Upper lobe of left lung (tissue), 6 donors: ENCODE measurements around the gene PIWIL4. TPM values are rescaled to one million over a fixed set of nuclear protein-coding genes. Genes with fewer than 3 reads are reported as not detected.

Experiments used
- ATAC-seq, 2 donors: fragments of 200-7000 bp; cut with Tn5 transposase; one replicate each; pipeline ENCODE4 v1.9.1; 2022; ENCODE audit warnings: mild to moderate bottlenecking in 2 of 2, moderate library complexity in 2 of 2; ENCODE audit not compliant: low FRiP score in 2 of 2
- DNase-seq, 2 donors: peaks; one replicate each; pipeline ENCODE4 v3.0.0-alpha.2; 2019 to 2020
- H3K27ac ChIP-seq, 4 donors: fragments of 200-600 bp; sonication (generic); one replicate each; pipeline ENCODE4 v1.5.1; 2016 to 2019
- H3K27me3 ChIP-seq, 4 donors: fragments of 200-600 bp; sonication (generic); one replicate each; pipeline ENCODE4 v1.5.1; 2017 to 2019
- H3K36me3 ChIP-seq, 4 donors: fragments of 200-600 bp; sonication (generic); one replicate each; pipeline ENCODE4 v1.5.1; 2016 to 2019
- H3K4me1 ChIP-seq, 4 donors: fragments of 200-600 bp; sonication (generic); one replicate each; pipeline ENCODE4 v1.5.1; 2018 to 2019
- H3K4me3 ChIP-seq, 4 donors: fragments of 200-600 bp; sonication (generic); one replicate each; pipeline ENCODE4 v1.5.1; 2017 to 2019; ENCODE audit warnings: mild to moderate bottlenecking in 2 of 4, moderate library complexity in 1 of 4
- H3K9me3 ChIP-seq, 4 donors: fragments of 200-600 bp; sonication (generic); one replicate each; pipeline ENCODE4 v1.5.1; 2018 to 2019
- EP300 ChIP-seq, 4 donors: sonication (generic); formaldehyde crosslinking; IDR thresholded peaks; one replicate each; pipeline ENCODE4 v1.5.1; 2017; ENCODE audit warnings: antibody characterized with exemption in 4 of 4, control low read depth in 2 of 4
- POLR2A ChIP-seq, 4 donors: fragments of 450-650 bp; IDR thresholded peaks; one replicate each; pipeline ENCODE4 v1.5.1; 2016 to 2017; ENCODE audit warnings: antibody characterized with exemption in 4 of 4, mild to moderate bottlenecking in 2 of 4
- POLR2AphosphoS5 ChIP-seq, 2 donors: sonication (generic); formaldehyde crosslinking; IDR thresholded peaks; one replicate each; pipeline ENCODE4 v1.5.1; 2017; ENCODE audit warnings: antibody characterized with exemption in 2 of 2
- whole genome bisulfite sequencing, 2 donors: methylation state at CpG; one replicate each; pipeline ENCODE4 v1.1.5; 2017 to 2018; 5-methylcytosine and 5-hydroxymethylcytosine counted together
- total RNA-seq, 6 donors: library from RNA; depleted of rRNA in 4 of 6; stranded (reverse); fragments of >200 nt in 4 of 6; gene quantifications; one replicate each; pipeline versions ENCODE4 v1.1.0 to v1.2.1, GENCODE V29; 2016 to 2021
- TF ChIP-seq, protein P1 (sequence below), 6 experiments: fragments of 450-650 bp in 4 of 6; fragments of 200-600 bp in 2 of 6; sonication (generic) in 2 of 6; IDR thresholded peaks; one replicate each; pipeline ENCODE4 v1.5.1; 2016 to 2019; ENCODE audit warnings: antibody characterized with exemption in 6 of 6
- donor health status: DM: no; HTN: no; CAD: no; lungs with moderate emphysema.
- donor health status: DM: no; HTN: yes; CAD: no; lungs with severe emphysema.

PIWIL4 gene
- total RNA-seq, 6 donors from 2014 or later = 1.5 to 9.4 (median 4.8) TPM

DNA sequence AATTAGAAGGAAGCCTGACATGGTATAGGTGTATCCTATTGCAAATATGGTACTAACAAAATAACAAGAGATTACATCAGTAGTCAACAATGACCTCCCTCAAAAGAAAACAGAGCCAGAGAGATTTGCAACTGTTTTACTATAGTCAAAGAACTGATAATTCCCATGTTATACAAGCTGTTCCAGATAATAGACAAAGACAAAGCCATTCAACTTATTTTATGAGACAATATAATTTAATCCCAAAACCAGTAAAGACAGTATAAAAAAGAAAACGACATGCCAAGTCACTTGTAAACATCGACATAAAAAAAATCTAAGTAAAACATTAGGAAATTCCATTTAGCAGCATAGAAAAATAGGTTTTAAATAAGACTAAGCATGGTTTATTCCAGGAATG is 65.2 kb downstream of the PIWIL4 start:
- no peak for DNase-seq
- H3K27ac ChIP-seq = no peak overlapping the region
- TF ChIP-seq, protein P1, sequence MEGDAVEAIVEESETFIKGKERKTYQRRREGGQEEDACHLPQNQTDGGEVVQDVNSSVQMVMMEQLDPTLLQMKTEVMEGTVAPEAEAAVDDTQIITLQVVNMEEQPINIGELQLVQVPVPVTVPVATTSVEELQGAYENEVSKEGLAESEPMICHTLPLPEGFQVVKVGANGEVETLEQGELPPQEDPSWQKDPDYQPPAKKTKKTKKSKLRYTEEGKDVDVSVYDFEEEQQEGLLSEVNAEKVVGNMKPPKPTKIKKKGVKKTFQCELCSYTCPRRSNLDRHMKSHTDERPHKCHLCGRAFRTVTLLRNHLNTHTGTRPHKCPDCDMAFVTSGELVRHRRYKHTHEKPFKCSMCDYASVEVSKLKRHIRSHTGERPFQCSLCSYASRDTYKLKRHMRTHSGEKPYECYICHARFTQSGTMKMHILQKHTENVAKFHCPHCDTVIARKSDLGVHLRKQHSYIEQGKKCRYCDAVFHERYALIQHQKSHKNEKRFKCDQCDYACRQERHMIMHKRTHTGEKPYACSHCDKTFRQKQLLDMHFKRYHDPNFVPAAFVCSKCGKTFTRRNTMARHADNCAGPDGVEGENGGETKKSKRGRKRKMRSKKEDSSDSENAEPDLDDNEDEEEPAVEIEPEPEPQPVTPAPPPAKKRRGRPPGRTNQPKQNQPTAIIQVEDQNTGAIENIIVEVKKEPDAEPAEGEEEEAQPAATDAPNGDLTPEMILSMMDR (IDR thresholded peaks at IDR 0.05) = no peak
- TF ChIP-seq EP300 (IDR thresholded peaks at IDR 0.05) (no peak), POLR2A (IDR thresholded peaks at IDR 0.05) (no peak), POLR2AphosphoS5 (IDR thresholded peaks at IDR 0.05) (no peak)
- 87 to 88% methylated on average over 2 of the region's 2 CpGs for WGBS, 2 donors
- no peaks in the 10 kb centered on the region for H3K27me3 ChIP-seq
- no peak for ATAC-seq
- H3K4me3 ChIP-seq = no peak overlapping the region
- H3K4me1 ChIP-seq = peaks cover 0 to 4% (median 0%) of the 10 kb centered on the region in 4 donors
- H3K9me3 ChIP-seq = peaks cover 0 to under 1% (median 0%) of the 10 kb centered on the region in 4 donors
- no peaks in the 10 kb centered on the region for H3K36me3 ChIP-seq

DNA sequence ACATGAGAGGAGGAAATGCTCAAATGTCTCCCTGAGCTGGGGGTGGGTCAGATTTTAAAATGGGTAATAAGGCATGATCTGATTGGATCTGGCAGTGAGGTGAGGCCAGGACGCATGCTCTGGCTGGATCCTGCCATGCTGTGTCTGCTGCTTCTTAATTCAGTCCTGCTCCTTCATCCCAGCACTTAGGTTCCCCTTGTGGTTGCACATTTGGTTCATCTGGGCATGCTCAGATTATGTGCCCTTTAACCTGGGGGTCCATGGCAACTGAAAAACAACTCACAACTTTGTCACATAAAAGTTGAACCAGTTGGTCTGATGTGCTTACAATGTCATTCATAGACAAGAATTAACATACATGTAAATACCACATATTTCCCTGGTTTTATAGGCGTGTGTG is 67.9 kb downstream of the PIWIL4 start:
- no peaks in the 10 kb centered on the region for H3K36me3 ChIP-seq
- no peaks in the 10 kb centered on the region for H3K27me3 ChIP-seq
- no peak overlapping the region for H3K4me3 ChIP-seq
- H3K4me1 ChIP-seq = peaks cover 15 to 24% (median 20%) of the 10 kb centered on the region in 4 donors
- TF ChIP-seq POLR2A (IDR thresholded peaks at IDR 0.05) = no peak
- no peak for TF ChIP-seq EP300 (IDR thresholded peaks at IDR 0.05)
- TF ChIP-seq, protein P1 (IDR thresholded peaks at IDR 0.05) = no peak
- no peak for TF ChIP-seq POLR2AphosphoS5 (IDR thresholded peaks at IDR 0.05)
- DNase-seq (no peak), ATAC-seq (no peak)
- WGBS, 2 donors = 84 to 100% methylated on average over 2 of the region's 2 CpGs
- H3K27ac ChIP-seq = no peak overlapping the region
- no peaks in the 10 kb centered on the region for H3K9me3 ChIP-seq

DNA sequence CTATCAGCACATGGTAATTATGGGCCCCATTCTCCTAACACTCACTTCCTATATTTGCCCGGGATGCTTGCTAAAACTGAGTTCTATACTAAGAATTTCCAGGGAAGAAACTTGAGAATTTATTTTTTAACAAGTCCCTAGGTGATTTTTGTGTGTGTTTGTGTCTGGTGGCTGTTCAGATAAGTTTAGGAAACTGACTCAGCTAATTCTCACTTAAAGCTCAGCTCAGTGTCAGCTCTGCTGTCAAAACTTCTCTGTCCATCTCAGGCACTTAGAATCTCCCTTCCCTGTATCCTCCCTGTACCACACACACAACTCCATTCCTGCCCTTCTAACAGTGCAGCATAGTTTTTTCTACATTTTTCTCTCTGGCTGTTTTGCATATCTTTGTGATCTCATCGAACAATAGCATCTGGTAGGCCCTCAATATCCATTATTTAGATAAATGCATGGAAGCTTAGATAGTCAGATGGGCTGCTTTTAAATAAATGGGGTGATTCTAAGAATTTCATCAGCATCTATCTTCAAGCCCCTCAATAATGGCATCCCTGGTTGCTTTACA is 69.3 kb downstream of the PIWIL4 start:
- DNase-seq = no peak
- ATAC-seq = no peak
- 81 to 85% methylated on average over 2 of the region's 2 CpGs for WGBS, 2 donors

DNA sequence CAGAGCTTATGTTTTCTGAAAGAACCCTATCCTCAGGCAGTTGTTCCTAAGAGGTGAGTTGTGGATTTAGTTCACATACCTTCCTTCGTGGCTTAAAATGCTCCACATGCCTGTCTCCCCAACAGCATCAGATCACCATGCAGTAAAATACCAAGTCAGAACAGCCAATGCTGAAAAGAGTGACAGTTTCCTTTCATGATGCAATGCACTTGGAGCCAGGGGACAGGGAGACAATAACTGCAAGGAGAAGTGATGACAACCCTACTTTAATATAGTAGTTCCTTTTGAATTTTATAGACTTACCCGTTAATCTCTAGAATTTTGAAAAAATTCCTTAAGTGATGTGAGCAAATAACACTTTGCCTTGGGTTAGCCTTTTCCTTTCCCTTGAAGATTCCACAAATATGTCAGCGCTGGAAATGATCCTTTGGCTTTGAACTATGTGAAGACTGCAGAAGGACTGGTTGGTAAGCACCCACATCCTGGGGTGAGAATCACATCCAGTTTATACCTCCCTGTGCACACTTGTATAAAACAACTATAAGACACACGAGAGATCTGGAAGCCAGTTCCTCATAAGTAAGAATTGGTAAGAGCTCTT is 71.2 kb downstream of the PIWIL4 start:
- H3K4me1 ChIP-seq = peaks cover 15 to 24% (median 18%) of the 10 kb centered on the region in 4 donors
- TF ChIP-seq, protein P1 (IDR thresholded peaks at IDR 0.05) = no peak
- TF ChIP-seq POLR2A (IDR thresholded peaks at IDR 0.05) (no peak), EP300 (IDR thresholded peaks at IDR 0.05) (no peak), POLR2AphosphoS5 (IDR thresholded peaks at IDR 0.05) (no peak)
- H3K9me3 ChIP-seq = no peaks in the 10 kb centered on the region
- no peaks in the 10 kb centered on the region for H3K36me3 ChIP-seq
- DNase-seq (no peak), ATAC-seq (peak; percentile 40 to 54)
- WGBS, 2 donors = 41 to 50% methylated on average over 4 of the region's 4 CpGs
- peak overlapping the region in 2 of 4 donors; percentile 3 to 16 for H3K4me3 ChIP-seq
- H3K27ac ChIP-seq = peak overlapping the region; percentile 66 to 82 (median 72)
- no peaks in the 10 kb centered on the region for H3K27me3 ChIP-seq

More for the DNA sequence above, 69.3 kb downstream of the PIWIL4 start:
- H3K9me3 ChIP-seq = no peaks in the 10 kb centered on the region
- H3K27ac ChIP-seq = no peak overlapping the region
- H3K4me1 ChIP-seq = peaks cover 15 to 24% (median 18%) of the 10 kb centered on the region in 4 donors
- no peaks in the 10 kb centered on the region for H3K36me3 ChIP-seq
- TF ChIP-seq EP300 (IDR thresholded peaks at IDR 0.05) (no peak), POLR2AphosphoS5 (IDR thresholded peaks at IDR 0.05) (no peak), POLR2A (IDR thresholded peaks at IDR 0.05) (no peak)
- TF ChIP-seq, protein P1 (IDR thresholded peaks at IDR 0.05) = no peak
- H3K27me3 ChIP-seq = no peaks in the 10 kb centered on the region
- no peak overlapping the region for H3K4me3 ChIP-seq
